NCI-H2196 treated with DMSO at 0.1 percent for 48 hours (cell line): ENCODE measurements around the gene LATS2.

Experiments used
- DNase-seq: peaks from one replicate; lab custom pipeline; 2025; ENCODE audit not compliant: unreplicated experiment; lab: John Stamatoyannopoulos, UW

LATS2 gene

GRCh38 chr13:20994441-20994821, 67.0 kb downstream of the LATS2 start:
- DNase-seq, result no peak

GRCh38 chr13:20993661-20994440, 67.5 kb downstream of the LATS2 start:
- DNase-seq, result no peak

DNA sequence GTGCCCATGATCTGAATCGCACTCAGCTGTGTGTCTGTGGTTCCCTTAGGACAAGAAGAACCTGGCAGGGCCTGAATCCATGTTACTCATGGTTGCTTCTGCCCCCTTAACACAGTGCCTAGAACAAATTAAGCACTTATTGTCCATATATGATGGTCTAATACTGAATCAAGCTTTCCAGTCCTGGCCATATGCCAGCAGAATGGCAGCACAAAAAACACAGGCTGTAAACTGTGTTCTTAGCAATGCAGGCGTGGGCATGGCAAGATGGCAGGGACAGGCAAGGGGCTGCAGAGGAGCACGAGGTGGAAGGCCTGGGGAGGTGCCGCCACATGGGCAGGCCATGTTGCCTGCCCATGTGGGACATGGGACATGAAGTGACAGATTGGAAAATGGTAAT, 68.2 kb downstream of the LATS2 start:
- DNase-seq, result no peak

GRCh38 chr13:20991741-20992520, 69.5 kb downstream of the LATS2 start:
- DNase-seq, result no peak

DNA sequence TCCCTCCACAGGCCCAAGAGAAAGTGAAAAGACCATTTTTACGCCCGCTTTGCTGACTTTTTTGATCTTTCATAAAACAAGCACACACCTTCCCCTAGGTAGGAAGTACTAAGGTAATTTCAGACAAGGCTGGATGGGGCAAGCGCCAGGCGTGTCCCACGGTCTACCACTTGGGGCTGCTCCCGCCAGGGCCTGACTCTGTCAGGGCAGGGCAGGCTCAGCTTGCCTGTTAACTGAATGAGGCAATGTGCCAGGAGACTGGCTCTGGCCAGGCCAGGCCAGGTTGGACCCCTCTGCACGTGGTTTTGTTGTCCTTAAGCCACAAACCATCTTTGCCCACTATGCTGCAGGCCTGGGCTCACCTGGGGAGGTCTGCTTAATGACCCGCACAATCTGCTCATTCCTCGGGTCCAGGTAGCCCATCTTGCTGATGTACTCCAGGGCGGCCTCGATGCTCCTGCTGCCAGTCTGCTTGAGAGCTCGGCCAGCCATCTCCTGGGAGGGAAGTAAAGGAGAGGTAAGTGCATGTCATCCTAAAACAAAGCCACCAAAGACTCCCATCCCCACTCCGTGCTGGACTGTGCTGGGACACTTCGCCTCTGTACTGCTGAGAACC, 70.4 kb downstream of the LATS2 start:
- DNase-seq, result no peak

GRCh38 chr13:20989656-20990321, 71.6 kb downstream of the LATS2 start:
- no peak for DNase-seq

DNA sequence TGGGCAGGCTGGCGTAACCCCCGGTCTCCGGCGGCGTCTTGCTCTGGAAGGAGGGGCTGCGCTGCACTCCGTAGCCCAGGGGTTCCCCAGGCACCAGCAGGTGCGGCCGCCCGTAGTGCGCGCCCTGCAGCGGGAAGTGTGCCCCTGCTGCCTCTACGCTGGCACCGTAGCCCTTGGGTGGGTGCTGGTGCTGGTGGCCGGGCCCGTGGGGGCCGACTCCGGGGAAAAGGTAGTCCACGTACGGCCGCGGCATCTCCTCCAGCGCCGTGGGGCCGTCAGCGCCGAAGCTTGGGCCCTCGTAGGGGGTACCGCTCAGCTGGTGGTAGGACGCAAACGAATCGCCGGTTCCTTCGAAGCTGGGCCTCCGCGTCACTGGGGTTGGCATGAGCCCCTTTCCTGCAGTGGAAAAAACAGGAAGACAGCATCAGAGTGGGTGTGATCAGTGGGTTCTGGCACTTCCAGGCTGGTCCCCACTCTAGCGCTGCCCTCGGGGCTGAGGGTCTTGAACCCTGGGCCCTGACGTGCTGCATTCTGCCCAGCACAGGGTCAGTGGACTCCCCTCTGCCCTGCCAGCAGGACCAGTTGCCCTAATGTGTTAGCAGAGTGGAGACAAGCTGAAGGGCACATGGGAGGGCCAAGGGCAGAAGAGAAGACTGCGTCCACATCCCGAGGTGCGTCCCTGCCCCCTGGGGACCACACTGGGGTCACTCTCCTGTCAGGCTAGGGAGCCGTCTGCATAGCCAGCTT, 72.3 kb downstream of the LATS2 start:
- DNase-seq, result no peak

- DNase-seq, result no peak
These were observed 73.1 kb downstream of the LATS2 start for GRCh38 chr13:20988033-20988908.

GRCh38 chr13:20987599-20987998, 73.8 kb downstream of the LATS2 start:
- DNase-seq, result no peak

DNA sequence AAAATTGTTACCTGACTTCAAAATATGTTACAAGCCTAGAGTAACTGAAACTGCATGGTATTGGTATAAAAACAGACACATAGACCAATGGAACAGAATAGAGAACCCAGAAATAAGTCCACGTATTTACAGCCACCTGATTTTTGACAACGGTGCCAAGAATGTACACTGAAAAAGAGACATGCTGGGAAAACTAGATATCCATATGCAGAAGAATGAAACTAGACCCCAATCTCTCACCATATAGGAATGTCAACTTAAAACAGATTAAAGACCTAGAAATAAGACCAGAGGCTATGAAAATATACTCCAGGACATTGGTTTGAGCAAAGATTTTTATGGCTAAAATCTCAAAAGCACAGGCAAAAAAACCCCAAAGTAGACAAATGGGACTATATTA, 76.5 kb downstream of the LATS2 start:
- DNase-seq, result no peak

GRCh38 chr13:20983386-20983785, 78.0 kb downstream of the LATS2 start:
- no peak for DNase-seq

- no peak for DNase-seq
These were observed 79.9 kb downstream of the LATS2 start for GRCh38 chr13:20981370-20982095.

- DNase-seq, result no peak
These were observed 80.5 kb downstream of the LATS2 start for GRCh38 chr13:20980899-20981298.

DNA sequence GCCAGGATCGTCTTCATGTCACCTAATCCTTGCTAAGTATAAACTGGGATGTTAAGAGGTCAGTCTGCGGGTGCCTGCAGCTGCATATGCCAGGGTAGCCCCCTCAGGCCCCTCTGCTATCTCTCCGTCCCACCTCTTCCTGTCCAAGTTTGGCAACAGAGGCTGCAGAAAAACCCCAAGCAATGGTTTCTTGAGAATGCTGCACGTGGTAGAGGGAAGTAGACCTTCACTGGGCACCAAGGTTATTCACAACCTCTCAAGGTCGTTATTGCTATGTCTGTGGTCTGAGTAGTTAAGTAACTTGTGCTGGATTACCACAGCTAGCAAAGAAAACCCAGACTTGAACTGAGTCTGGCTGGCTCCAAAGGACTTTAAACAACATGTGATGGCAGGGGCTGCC, 81.0 kb downstream of the LATS2 start:
- DNase-seq, result no peak

DNA sequence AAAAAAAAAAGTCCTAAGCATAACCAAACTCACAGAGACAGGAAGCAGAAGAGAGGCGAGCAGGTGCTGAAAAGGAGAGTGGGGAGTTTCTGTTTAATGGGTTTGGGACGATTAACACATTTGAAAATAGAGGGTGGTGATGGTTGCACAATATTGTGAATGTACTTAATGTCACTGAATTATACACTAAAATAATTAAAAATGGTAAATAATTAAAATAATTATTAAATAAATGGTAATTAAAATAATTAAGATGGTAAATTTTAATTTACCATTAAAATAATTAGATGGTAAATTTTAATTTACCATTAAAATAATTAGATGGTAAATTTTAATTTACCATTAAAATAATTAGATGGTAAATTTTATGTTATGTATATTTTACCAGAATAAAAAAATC, 84.0 kb downstream of the LATS2 start:
- DNase-seq, result no peak

DNA sequence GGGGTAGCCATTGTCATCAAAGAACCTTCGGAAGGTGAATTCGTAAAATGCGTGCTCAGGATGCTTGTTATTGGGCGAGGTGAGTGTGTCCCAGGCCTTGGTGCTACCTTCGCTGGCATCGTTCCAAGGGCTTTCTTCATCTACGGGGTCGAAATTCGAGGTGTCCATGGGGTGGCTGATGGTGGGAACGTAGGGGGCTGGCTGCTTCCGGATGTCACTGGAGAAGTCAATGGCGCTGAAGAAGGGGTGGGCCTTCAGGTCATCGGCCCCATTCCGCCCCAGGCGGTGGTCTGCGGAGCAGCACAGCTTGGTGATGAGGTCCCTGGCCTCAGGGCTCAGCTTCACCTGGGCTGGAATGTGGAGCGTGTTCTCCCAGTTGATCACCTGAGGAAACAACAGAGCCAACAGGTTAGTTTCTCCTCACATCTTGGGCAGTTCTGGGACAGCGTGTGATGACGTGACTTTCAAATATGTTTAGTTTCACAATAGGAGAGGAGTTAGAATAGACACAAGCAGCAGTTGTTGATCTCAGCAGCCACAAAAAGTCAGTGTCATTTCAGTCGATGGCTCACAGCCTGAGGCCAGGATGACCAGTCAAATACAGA, 86.3 kb downstream of the LATS2 start:
- DNase-seq, result no peak

- DNase-seq, result no peak
These were observed 87.4 kb downstream of the LATS2 start for GRCh38 chr13:20973886-20974425.

DNA sequence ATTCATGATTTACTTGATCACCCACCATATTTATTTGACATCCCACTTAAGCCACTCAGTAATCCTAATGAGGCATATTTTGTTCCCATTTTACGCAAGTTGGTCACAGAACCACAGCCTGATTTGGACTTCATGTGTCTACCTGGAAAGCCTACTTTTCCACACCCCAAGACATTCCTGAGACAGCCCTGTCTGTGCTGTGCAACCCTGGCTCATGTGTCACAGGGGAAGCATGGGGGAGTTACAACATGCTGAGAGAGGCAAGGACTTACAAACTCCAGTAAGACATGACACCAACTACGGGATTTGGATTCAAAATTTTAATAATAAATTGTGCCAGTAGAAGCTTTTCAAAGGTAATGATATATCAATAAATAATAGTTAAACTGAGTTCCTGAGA, 88.7 kb downstream of the LATS2 start:
- DNase-seq, result no peak

DNA sequence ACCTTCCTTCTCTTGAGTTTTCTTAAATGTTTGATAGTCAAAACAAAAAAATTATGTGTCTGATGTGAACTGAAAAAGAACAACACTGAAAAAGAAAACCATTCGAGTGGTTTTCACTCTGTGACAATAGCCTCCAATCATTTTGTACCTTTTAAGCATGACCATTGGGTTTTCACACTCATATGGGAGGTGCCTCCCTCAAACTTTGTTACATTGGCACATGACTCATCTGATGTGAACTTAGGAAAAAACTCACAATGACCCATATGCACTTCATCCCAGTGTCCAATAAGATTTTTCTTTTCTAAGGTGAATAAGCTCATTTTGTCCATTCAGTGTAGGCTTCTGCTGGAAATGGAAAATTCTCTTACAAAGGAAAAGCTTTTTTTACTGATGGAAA, 92.2 kb downstream of the LATS2 start:
- DNase-seq, result no peak
